DND-41 (cell line): ENCODE measurements around the gene CLEC5A.

ENCODE experiments used
- EZH2 ChIP-seq: IDR thresholded peaks from 3 replicates; pipeline ENCODE4 v1.6.1; 2012; ENCODE audit warnings: borderline replicate concordance, low read depth, mild to moderate bottlenecking, moderate library complexity, low read length, inconsistent platforms; ENCODE audit not compliant: severe bottlenecking
- TF ChIP-seq, protein P1 (sequence below): IDR thresholded peaks from 2 replicates; pipeline ENCODE4 v1.5.1; 2012; ENCODE audit warnings: borderline replicate concordance, low read length, moderate library complexity, mild to moderate bottlenecking; ENCODE audit not compliant: poor library complexity, severe bottlenecking; ENCODE audit errors: extremely low read depth

DNA sequence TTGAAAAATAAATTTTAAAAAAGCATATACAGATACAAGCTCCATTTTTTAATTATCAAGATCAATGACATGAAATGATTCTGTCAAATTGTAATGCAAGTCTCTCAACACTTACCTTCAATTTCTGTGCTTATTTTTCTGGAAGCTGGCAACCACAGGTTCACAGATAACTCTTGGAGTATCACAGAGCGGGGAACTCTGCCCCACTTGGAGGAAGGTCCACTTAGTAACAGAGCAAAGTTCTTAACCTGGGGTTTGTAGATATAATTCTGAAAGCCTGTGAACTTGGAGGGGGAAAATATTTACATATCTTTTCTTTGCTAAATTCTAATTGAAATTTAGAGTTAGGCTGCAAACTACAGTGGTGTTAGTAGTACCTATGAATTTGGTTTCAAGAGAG, 46.6 kb upstream of the CLEC5A start:
- TF ChIP-seq, protein P1, sequence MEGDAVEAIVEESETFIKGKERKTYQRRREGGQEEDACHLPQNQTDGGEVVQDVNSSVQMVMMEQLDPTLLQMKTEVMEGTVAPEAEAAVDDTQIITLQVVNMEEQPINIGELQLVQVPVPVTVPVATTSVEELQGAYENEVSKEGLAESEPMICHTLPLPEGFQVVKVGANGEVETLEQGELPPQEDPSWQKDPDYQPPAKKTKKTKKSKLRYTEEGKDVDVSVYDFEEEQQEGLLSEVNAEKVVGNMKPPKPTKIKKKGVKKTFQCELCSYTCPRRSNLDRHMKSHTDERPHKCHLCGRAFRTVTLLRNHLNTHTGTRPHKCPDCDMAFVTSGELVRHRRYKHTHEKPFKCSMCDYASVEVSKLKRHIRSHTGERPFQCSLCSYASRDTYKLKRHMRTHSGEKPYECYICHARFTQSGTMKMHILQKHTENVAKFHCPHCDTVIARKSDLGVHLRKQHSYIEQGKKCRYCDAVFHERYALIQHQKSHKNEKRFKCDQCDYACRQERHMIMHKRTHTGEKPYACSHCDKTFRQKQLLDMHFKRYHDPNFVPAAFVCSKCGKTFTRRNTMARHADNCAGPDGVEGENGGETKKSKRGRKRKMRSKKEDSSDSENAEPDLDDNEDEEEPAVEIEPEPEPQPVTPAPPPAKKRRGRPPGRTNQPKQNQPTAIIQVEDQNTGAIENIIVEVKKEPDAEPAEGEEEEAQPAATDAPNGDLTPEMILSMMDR, result no peak
- no peak for TF ChIP-seq EZH2
